ENCODE results near the gene CCDC57.

DNA sequence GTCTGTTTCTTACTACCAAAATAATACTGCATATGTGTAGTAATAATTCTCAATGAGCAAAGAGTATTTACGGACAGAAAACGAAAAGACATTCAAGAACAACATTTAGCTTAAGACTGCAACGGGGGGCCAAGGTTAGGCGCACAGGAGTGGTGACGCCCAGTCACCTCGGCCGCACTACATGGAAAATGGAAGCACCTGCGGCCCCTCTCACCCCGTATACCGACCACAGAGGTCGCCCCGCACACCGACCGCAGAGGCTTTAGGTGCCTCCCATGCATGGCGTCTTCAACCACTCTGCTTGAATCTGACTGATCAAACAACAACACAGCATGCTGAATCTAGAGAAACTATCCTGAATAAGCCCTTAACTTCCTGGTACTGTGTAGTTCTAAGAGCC is 26.4 kb downstream of the CCDC57 start:
- TF ChIP-seq, protein P1, sequence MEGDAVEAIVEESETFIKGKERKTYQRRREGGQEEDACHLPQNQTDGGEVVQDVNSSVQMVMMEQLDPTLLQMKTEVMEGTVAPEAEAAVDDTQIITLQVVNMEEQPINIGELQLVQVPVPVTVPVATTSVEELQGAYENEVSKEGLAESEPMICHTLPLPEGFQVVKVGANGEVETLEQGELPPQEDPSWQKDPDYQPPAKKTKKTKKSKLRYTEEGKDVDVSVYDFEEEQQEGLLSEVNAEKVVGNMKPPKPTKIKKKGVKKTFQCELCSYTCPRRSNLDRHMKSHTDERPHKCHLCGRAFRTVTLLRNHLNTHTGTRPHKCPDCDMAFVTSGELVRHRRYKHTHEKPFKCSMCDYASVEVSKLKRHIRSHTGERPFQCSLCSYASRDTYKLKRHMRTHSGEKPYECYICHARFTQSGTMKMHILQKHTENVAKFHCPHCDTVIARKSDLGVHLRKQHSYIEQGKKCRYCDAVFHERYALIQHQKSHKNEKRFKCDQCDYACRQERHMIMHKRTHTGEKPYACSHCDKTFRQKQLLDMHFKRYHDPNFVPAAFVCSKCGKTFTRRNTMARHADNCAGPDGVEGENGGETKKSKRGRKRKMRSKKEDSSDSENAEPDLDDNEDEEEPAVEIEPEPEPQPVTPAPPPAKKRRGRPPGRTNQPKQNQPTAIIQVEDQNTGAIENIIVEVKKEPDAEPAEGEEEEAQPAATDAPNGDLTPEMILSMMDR (conservative IDR thresholded peaks at IDR 0.05), result no peak
- no peak for TF ChIP-seq EZH2 (IDR thresholded peaks at IDR 0.05; ENCODE audit: low read depth)

Data from PC-9 (cell line).